HepG2 (cell line): ENCODE data around the gene KCTD13. TPM values are rescaled to one million over a fixed set of nuclear protein-coding genes. Genes with fewer than 3 reads are reported as not detected.

Source experiments
- HNRNPLL ChIP-seq: fragments of 200-400 bp; formaldehyde crosslinking; IDR thresholded peaks from 2 replicates; pipeline ENCODE4 v1.6.1; 2017; ENCODE audit warnings: mild to moderate bottlenecking, low read depth, low read length; ENCODE audit not compliant: poor library complexity, severe bottlenecking
- ISL2 ChIP-seq: sonication (generic); formaldehyde crosslinking; IDR thresholded peaks from 2 replicates; pipeline ENCODE4 v1.5.0; 2020; ENCODE audit warnings: missing genetic modification reagents
- MYNN ChIP-seq: sonication (generic); formaldehyde crosslinking; IDR thresholded peaks from 2 replicates; pipeline ENCODE4 v1.4.0; 2020; ENCODE audit warnings: mild to moderate bottlenecking, low read depth, missing genetic modification reagents
- NONO ChIP-seq, 2 experiments: fragments of 450-650 bp in 1 of 2; sonication (generic) in 1 of 2; formaldehyde crosslinking in 1 of 2; IDR thresholded peaks in 1 of 2; conservative IDR thresholded peaks in 1 of 2; 2 replicates each; pipeline versions ENCODE4 v1.6.1 to v1.8.0; 2017 to 2022; ENCODE audit warnings: mild to moderate bottlenecking in 1 of 2, missing genetic modification reagents in 1 of 2, moderate library complexity in 1 of 2
- PBX2 ChIP-seq: IDR thresholded peaks from 2 replicates; pipeline ENCODE4 v1.6.1; 2016; ENCODE audit warnings: control low read depth
- PHB2 ChIP-seq: fragments of 450-650 bp; IDR thresholded peaks from 2 replicates; pipeline ENCODE4 v1.6.1; 2018; ENCODE audit not compliant: partially characterized antibody
- TCF7L2 ChIP-seq: IDR thresholded peaks from 2 replicates; pipeline ENCODE4 v1.6.1; 2011; ENCODE audit warnings: mild to moderate bottlenecking, low read depth, low read length, moderate library complexity
- WIZ ChIP-seq: sonication (generic); formaldehyde crosslinking; IDR thresholded peaks from 2 replicates; pipeline ENCODE4 v1.5.1; 2020; ENCODE audit warnings: mild to moderate bottlenecking, missing genetic modification reagents
- YEATS4 ChIP-seq: sonication (generic); formaldehyde crosslinking; IDR thresholded peaks from 2 replicates; pipeline ENCODE4 v1.4.0; 2020; ENCODE audit warnings: missing genetic modification reagents, borderline replicate concordance
- ZBTB38 ChIP-seq: sonication (generic); formaldehyde crosslinking; IDR thresholded peaks from 2 replicates; pipeline ENCODE4 v1.5.1; 2020; ENCODE audit warnings: mild to moderate bottlenecking, missing genetic modification reagents
- ZFP1 ChIP-seq: IDR thresholded peaks from 2 replicates; pipeline ENCODE4 v1.6.1; 2016
- ZNF274 ChIP-seq: sonication (generic); formaldehyde crosslinking; IDR thresholded peaks from 2 replicates; pipeline ENCODE4 v1.5.1; 2020; ENCODE audit warnings: mild to moderate bottlenecking, missing genetic modification reagents
- ZNF446 ChIP-seq: sonication (generic); formaldehyde crosslinking; IDR thresholded peaks from 2 replicates; pipeline ENCODE4 v1.5.0; 2020; ENCODE audit warnings: mild to moderate bottlenecking, missing genetic modification reagents
- polyA plus RNA-seq, 8 experiments: library from polyadenylated mRNA; depleted of rRNA in 3 of 8; stranded (reverse) in 7 of 8; unstranded in 1 of 8; fragments of >200 nt; fragmentation: Illumina TruSeq in 4 of 8; extraction: Trizol in 4 of 8; gene quantifications; 2 replicates each; pipeline versions ENCODE4 v1.2.1 to v1.2.3, GENCODE V29; 2011 to 2016; ENCODE audit warnings: low read depth in 4 of 8, missing spikeins in 1 of 8, mixed read lengths in 1 of 8; ENCODE audit not compliant: insufficient read depth in 1 of 8
- total RNA-seq, 5 experiments: library from RNA; depleted of rRNA; stranded (reverse); fragments of >200 nt; fragmentation: Illumina TruSeq; extraction: Trizol; gene quantifications; 2 replicates each; pipeline ENCODE4 v1.2.3, GENCODE V29; 2016; ENCODE audit warnings: low read depth in 1 of 5
- TF ChIP-seq, protein P1 (sequence below): sonication (generic); formaldehyde crosslinking; IDR thresholded peaks from 2 replicates; pipeline ENCODE4 v1.4.0; 2020; ENCODE audit warnings: mild to moderate bottlenecking, missing genetic modification reagents

Gene KCTD13
- total and polyA plus RNA-seq, 2 of the 13 experiments (the other 11 are each of a cell fraction or from before 2014, with no cell fraction given): 6.3 to 14.7 TPM

DNA sequence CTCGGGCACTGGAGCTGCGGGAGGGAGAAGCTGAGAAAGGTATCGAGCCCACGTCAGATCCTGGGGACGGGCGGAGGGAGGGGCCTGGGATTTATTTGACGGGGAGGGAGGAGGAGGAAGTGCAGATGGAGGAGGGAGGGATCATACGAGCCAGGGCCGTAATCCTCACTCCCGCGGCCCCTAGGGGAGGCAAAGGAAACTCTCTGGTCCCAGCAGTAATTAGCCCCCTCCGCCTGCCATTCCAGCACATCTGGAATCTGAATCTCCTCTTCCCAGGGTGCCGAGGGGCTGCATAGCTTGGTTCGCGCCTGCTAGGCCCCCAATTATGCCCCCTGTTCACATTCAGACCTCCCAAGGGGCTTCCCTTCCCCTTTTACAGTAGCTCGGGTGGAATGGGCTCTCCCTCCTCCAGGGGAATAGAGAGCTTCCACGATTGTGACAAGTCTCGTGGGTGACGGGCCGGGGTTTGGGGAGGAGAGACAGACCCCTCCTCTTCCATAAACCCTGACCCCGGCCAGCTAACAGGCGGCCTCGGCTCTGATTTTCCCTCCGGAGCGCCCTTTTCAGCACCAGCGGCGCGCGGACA is 26.4 kb downstream of the KCTD13 start, which contains the start of gene SEZ6L2 (continued):
- TF ChIP-seq PBX2: no peak
- peak; percentile 90; the same call in 1 of the 2 replicates for TF ChIP-seq MYNN (CRISPR knock-in tag)
- TF ChIP-seq, protein P1, sequence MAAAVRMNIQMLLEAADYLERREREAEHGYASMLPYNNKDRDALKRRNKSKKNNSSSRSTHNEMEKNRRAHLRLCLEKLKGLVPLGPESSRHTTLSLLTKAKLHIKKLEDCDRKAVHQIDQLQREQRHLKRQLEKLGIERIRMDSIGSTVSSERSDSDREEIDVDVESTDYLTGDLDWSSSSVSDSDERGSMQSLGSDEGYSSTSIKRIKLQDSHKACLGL (CRISPR knock-in tag): no peak; the same call in 1 of the 2 replicates
- peak; percentile 69; the same call in 1 of the 2 replicates for TF ChIP-seq ZFP1 (CRISPR knock-in tag)
- TF ChIP-seq ZNF446 (CRISPR knock-in tag): no peak
- TF ChIP-seq ZNF274 (CRISPR knock-in tag): 0 out of 2 replicates have a peak, but pooled peaks have one; percentile 20
- TF ChIP-seq ZBTB38 (CRISPR knock-in tag): no peak
- no peak for TF ChIP-seq PHB2
- peak; percentile 82 for TF ChIP-seq ISL2 (CRISPR knock-in tag)
- TF ChIP-seq NONO (IDR thresholded peaks at IDR 0.05): no peak
- TF ChIP-seq NONO (CRISPR knock-in tag; conservative IDR thresholded peaks at IDR 0.05): no peak
- TF ChIP-seq HNRNPLL: no peak
- TF ChIP-seq WIZ (CRISPR knock-in tag): peak; percentile 47; the same call in 1 of the 2 replicates
- no peak; the same call in 1 of the 2 replicates for TF ChIP-seq YEATS4 (CRISPR knock-in tag)
- no peak for TF ChIP-seq TCF7L2
